ENCODE results near the gene BCAS3. TPM values are rescaled to one million over a fixed set of nuclear protein-coding genes. Genes with fewer than 3 reads are reported as not detected.

Gene BCAS3
- total and polyA plus RNA-seq, 12 donors = 6.1 to 21.8 (median 17.2) TPM

- DNase-seq (peak in 1 of 2 donors; percentile 23), ATAC-seq (peak in 7 of 8 donors; percentile 31 to 70 (median 43))
- no peaks in the 10 kb centered on the region for H3K27me3 ChIP-seq
- no peak for TF ChIP-seq CTCF (IDR thresholded peaks at IDR 0.05)
- H3K36me3 ChIP-seq = no peaks in the 10 kb centered on the region
- no peaks in the 10 kb centered on the region for H3K9me3 ChIP-seq
- peak overlapping the region in 6 of 10 donors; percentile 3 to 61 (median 30) for H3K27ac ChIP-seq
- WGBS, 2 donors = 84 to 88% methylated on average over 18 of the region's 18 CpGs
- H3K4me3 ChIP-seq = no peak overlapping the region
- intact Hi-C loops (cut with DNase I) = loop anchor here in 1 of 10 donors (5.0 kb wide), 1 partner anchor 40 kb away; no protein-coding TSS in a partner anchor
- peaks cover 0 to 19% (median 5%) of the 10 kb centered on the region in 9 donors for H3K4me1 ChIP-seq
Measured at GRCh38 chr17:61376931-61377838, 699.5 kb downstream of the BCAS3 start.

- Histone ChIP-seq H3K4me1 (peaks cover 0 to 25% (median 5%) of the 10 kb centered on the region in 9 donors), H3K27ac (peak overlapping the region in 5 of 10 donors; percentile 12 to 61 (median 41)), H3K36me3 (no peaks in the 10 kb centered on the region), H3K4me3 (no peak overlapping the region), H3K27me3 (no peaks in the 10 kb centered on the region), H3K9me3 (no peaks in the 10 kb centered on the region)
- ATAC-seq = no peak
- intact Hi-C loops (cut with DNase I) = loop anchor here in 1 of 10 donors (5.0 kb wide), 1 partner anchor 42 kb away; no protein-coding TSS in a partner anchor
- TF ChIP-seq CTCF (IDR thresholded peaks at IDR 0.05) = no peak
- DNase-seq = no peak
- WGBS, 2 donors = 87 to 92% methylated on average over 8 of the region's 8 CpGs
Measured at GRCh38 chr17:61378658-61379456, 701.2 kb downstream of the BCAS3 start.

- no peaks in the 10 kb centered on the region for H3K9me3 ChIP-seq
- intact Hi-C loops (cut with DNase I) = loop anchor here in 4 of 10 donors (5.0 to 10.0 kb wide), 4 partner anchors 42 to 665 kb away; no protein-coding TSS in a partner anchor
- WGBS, 2 donors = 86% methylated on average over 21 of the region's 21 CpGs
- H3K27me3 ChIP-seq = no peaks in the 10 kb centered on the region
- DNase-seq (no peak), ATAC-seq (peak in 1 of 8 donors; percentile 6)
- peak overlapping the region in 6 of 10 donors; percentile 2 to 61 (median 30) for H3K27ac ChIP-seq
- TF ChIP-seq CTCF (IDR thresholded peaks at IDR 0.05) = no peak
- no peaks in the 10 kb centered on the region for H3K36me3 ChIP-seq
- H3K4me1 ChIP-seq = peaks cover 0 to 33% (median 6%) of the 10 kb centered on the region in 9 donors
- H3K4me3 ChIP-seq = no peak overlapping the region
Measured at GRCh38 chr17:61379457-61380216, 702.0 kb downstream of the BCAS3 start.

All from heart right ventricle (tissue), 16 donors.